ENCODE data around the gene NOL3.

Gene NOL3

DNA sequence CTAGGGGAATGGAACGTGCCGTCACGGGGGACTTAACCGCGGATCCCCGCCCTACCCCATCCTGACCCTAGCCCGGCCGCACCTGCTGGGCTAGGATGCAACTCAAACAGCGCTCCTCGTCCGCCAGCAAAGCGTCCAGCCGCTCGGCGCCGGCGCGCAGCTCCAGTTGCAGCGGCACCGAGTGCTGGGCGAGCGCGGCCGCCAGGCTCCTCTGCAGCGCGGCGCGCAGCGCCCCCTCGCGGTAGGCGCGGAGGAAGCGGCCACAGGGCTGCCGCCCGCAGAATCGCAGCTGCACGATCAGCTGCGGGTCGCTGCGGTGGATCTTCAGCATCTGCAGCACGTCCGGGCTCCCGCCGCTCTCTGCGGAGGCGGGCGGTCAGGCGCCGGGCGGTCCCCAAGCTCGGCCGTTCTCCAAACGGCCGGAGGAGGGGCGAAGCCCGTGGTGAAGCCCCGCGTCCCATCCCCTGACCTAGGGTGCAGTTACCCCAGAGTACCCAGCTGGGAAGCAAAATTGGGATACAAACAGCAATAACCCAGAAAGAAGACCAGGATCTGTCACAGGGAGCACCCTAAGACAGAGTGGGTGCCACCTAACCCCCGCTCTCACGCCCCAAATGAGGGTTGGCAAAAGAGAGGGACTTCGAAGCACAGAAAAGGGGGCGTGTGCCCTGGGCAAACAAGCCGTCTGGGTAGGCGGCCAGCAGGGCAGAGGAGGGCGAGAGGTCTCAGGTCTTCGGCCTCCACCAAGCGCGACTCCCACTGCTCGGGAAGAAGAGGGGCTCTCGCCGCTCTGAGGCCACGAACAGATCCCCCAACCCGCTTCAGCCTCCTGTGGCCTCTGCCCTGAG lies 14.8 kb upstream of the NOL3 start:
- DNase-seq, result peak; percentile 38

GRCh38 chr16:67156143-67156844 lies 14.0 kb upstream of the NOL3 start:
- DNase-seq, result no peak

DNA sequence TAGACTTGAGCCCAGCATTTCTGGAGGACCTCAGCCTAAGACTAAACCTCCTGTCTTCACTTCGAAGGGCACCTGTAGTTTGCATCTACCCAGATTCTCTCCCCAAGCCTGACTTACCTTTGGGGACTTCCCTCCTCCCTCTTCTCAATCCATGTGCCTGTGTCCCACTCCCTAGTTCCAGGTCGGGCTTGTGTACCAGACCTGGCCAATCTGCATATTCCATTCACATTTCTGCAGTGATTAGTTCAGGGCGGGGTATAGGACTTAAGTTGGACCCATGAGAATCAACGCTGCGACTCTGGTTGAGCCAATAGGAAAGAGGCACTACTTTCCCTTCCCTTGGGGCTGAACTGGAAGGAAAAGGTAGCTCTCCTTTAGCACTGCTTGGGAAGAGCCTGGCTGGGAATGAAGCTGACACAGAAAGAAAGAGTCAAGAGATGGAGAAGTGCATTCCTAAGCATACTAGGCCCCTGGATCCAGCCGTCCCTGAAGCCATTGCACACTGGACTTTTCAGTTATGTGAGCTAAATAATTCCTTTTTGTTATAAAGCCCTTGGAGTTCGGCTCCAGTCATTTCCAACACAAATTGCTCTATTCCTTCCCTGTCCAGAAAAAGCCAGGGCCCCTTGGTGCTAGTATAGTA lies 13.1 kb upstream of the NOL3 start:
- DNase-seq, result no peak

GRCh38 chr16:67157892-67158635 lies 12.3 kb upstream of the NOL3 start:
- DNase-seq, result no peak

GRCh38 chr16:67158637-67159600 lies 11.4 kb upstream of the NOL3 start:
- DNase-seq, result no peak

DNA sequence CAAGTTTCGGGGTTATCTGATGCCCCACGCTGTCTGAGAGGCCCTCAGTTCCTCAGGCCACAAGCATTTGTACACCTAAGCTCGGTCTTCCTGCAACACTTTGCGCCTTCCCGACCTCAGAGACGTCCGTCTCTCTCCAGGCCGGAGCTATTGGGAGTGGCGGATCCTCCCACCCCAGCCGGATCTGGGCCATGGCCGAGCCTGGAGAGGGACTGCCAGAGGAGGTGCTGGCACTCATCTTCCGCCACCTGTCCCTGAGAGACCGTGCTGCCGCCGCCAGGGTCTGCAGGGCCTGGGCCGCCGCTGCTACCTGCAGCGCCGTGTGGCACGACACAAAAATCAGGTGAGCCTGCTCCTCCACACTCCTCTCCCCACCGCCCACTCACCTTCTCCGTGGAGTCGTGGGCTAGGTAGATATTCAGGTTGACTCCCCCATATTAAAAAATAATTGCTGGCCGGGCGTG lies 8.7 kb upstream of the NOL3 start:
- DNase-seq, result no peak

DNA sequence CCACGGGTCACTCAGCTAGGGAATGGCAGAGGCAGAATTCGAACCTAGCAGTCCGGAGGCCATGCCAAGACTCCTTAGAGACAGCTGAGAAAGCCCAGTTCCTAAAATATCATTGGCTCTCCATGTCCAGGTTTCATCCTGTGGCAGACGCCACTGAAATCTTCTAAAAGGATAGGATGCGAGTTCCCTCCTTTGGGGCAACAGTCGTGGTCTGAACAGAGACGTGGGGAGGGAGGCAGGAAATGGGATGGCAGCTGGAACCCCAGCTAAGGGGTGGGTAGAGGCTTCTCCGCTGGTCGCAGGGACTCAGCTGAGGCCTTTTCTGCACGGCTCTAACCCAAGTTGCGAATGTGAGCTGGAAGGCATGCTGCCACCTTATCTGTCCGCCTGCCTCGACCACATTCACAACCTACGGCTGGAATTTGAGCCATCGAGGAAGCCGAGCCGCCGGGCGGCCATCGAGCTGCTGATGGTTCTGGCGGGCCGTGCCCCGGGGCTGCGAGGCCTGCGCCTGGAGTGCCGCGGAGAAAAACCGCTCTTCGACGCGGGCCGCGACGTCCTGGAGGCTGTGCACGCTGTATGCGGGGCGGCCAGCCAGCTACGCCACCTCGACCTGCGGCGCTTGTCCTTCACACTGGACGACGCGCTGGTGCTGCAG lies 7.7 kb upstream of the NOL3 start:
- no peak for DNase-seq

DNA sequence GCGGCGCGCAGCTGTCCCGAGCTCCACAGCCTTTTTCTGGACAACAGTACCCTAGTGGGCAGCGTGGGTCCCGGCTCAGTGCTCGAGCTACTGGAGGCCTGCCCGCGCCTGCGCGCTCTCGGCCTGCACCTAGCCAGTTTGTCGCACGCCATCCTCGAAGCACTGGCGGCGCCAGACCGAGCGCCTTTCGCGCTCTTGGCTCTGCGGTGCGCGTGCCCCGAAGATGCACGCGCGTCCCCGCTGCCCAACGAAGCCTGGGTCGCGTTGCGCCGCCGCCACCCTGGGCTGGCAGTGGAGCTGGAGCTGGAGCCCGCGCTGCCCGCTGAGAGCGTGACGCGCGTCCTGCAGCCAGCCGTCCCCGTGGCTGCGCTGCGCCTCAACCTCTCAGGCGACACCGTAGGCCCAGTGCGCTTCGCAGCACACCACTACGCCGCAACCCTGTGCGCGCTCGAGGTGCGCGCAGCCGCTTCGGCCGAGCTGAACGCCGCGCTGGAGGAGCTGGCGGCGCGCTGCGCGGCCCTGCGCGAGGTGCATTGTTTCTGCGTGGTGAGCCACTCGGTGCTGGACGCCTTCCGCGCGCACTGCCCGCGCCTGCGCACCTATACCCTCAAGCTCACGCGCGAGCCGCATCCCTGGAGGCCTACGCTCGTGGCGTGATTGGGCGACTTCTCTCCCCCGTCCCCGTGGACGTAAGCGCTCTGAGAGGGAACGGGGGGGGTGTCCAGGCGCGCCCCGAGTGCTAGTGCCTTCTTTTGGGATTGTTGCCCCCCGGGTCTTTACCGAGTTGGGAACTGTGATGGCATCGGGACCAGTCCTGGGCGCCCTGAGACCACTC lies 7.0 kb upstream of the NOL3 start:
- no peak for DNase-seq

DNA sequence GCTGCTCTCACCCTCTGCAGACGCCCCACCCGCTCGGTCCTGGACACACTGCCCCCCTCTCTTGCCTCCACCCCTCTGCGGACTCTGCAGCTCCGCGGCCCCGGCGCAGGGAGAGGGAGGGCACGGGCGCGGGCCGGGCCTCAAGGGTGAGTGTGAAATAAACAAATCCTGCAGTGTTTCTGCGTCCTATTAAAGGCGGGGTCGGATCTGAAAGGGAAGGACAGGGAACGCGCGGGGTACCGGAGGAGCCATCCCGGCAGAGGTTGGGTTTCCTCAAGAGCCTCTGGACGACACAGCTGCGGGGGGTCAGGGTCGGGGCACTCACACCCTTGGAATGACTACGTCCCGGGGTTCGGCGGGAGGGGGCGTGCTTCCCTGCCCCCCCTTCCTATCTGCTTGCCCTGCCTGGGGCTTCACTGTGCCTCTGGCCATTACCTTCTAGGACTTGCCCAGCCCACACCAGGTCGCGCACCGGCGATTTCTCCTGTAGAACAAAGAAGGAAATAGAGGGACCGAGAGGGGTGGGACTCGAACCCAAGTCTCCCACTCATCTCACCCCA lies 6.3 kb upstream of the NOL3 start:
- DNase-seq, result no peak

- no peak for DNase-seq
Measured at GRCh38 chr16:67164599-67165061, 5.7 kb upstream of the NOL3 start, which contains the start of gene HSF4. HSF4 (plus strand) TSS chr16:67164745; CDS start chr16:67164812, 67 bp downstream.

DNA sequence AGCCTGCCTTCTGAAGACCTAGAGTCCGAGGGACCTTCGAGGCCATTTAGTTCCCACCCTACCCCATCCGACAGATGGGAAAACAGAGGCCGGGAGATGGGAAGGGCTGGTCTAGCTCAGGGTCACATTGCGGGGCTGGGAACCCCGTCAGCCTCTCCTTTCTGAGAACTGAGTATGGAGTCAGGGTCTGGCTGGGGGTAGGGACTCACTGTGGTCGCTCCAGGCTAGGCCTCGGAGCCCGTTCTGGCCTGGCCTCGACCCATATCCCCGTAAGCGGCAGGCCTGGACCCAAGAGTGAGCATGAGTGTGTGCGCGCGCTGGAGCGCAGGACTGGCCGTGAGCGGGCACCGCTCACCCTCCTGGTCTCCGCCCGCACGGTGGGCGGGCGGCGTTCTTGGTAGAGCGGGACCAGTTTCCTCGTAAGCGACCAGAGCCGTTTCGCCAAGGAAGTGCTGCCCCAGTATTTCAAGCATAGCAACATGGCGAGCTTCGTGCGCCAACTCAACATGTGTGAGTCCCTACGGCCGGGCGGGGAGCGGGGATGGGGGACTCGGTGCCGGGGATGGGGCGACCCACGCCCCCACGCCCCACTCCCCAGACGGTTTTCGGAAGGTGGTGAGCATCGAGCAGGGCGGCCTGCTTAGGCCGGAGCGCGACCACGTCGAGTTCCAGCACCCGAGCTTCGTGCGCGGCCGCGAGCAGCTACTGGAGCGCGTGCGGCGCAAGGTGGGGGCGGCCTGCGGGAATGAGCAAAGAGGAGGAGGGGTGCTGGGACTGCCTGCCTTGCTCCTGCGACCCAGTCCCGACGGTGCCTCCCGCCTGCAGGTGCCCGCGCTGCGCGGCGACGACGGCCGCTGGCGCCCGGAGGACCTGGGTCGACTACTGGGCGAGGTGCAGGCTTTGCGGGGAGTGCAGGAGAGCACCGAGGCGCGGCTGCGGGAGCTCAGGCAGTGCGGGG lies 4.9 kb upstream of the NOL3 start:
- no peak for DNase-seq

- no peak for DNase-seq
Measured at GRCh38 chr16:67166110-67166547, 4.2 kb upstream of the NOL3 start.

DNA sequence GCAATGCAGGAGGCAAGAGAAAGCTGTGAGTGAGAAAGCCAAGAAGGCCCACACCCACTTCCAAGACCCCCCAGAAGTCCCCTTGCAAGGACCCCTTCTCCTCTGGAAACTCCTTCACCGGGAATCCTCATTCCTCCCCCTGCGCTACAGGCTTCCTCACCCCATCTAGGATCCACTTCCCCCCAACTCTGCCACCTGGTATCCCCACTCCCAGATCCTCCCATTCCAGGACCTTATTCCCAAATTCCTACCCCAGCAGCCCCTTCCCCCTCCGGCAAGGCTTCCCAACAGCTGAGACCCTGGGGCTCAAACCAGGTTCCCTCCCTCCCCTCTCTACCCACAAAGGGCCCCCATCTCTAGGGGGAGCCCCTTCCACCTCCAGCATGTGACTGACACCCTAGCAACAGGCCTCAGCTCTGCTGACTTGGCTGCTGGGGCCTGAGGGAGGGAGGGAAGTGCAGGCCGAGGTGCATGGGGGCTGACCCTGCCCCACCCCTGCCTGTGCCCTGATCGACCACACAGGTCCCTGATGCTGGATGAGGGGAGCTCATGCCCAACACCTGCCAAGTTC lies 3.7 kb upstream of the NOL3 start:
- no peak for DNase-seq

DNA sequence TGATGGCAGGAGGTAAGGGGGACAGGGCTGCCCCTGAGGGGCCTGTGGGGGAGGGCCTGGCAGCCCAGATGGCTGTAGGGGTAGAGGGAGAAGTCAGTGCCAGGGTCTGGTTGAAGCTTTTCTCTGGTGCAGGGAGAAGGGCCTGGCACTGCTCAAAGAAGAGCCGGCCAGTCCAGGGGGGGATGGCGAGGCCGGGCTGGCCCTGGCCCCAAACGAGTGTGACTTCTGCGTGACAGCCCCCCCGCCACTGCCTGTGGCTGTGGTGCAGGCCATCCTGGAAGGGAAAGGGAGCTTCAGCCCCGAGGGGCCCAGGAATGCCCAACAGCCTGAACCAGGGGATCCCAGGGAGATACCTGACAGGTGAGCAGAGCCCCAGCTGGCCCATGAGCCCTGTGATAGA lies 2.8 kb upstream of the NOL3 start:
- no peak for DNase-seq

GRCh38 chr16:67169011-67169451 lies 1.3 kb upstream of the NOL3 start:
- DNase-seq, result no peak

- no peak for DNase-seq
Measured at GRCh38 chr16:67169642-67170167, 633 bp upstream of the NOL3 start.

DNA sequence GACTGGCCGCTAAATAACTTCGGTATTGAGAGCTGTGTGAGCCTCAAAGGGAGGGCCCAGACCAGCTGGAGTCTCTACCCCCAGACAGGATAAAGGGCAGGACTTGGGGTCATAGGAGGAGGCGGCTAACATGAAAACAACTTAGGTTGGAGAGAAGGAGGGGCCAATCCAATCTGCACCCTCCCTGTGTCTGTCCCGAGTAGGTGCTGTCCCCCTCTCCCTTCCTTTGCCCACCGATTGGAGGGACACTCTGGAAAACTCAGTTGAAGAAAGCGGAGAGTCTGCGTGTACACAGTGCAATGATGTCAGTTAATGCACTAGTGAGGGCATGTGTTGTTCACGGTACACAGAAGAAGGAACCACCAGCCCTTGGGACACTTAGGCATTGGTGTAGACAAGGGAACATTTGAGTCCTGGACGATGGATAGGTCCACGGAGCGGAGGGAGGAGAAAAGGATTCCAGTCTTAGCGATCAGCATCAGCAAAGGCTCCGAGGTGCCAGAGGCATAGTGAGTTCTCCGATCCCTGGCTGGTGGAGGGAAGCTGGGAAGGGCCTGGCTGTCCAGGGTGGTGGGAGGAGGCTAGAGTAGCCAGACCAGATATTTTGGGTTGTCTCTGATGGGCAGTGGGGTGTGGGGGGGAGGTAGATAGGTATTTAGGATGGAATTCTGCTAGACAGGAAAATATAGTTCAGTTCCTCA lies 761 bp downstream of the NOL3 start:
- DNase-seq, result no peak
